Peyer's patch (tissue), 4 donors: ENCODE measurements around the gene MAD1L1. TPM values are rescaled to one million over a fixed set of nuclear protein-coding genes. Genes with fewer than 3 reads are reported as not detected.

Source experiments
- DNase-seq, 3 donors: peaks; one replicate each; pipeline ENCODE4 v3.0.0-alpha.2; 2017 to 2019
- H3K27ac ChIP-seq, 4 donors: fragments of 200-600 bp; sonication (generic); one replicate each; pipeline ENCODE4 v1.5.1; 2016 to 2019
- H3K27me3 ChIP-seq, 2 donors: fragments of 200-600 bp; sonication (generic); one replicate each; pipeline ENCODE4 v1.5.1; 2019
- H3K36me3 ChIP-seq, 3 donors: fragments of 200-600 bp; sonication (generic); one replicate each; pipeline ENCODE4 v1.5.1; 2016 to 2019
- H3K4me1 ChIP-seq, 4 donors: fragments of 200-600 bp; sonication (generic); one replicate each; pipeline ENCODE4 v1.5.1; 2016 to 2019
- H3K4me3 ChIP-seq, 4 donors: fragments of 200-600 bp; sonication (generic); 1 replicate in 3 of 4; 2 replicates in 1 of 4; pipeline ENCODE4 v1.5.1; 2016 to 2019; ENCODE audit warnings: mild to moderate bottlenecking in 1 of 4
- H3K9me3 ChIP-seq, 4 donors: fragments of 200-600 bp; sonication (generic); one replicate each; pipeline ENCODE4 v1.5.1; 2016 to 2019; ENCODE audit warnings: mild to moderate bottlenecking in 1 of 4
- POLR2A ChIP-seq, 2 donors: fragments of 450-650 bp; IDR thresholded peaks; one replicate each; pipeline ENCODE4 v1.5.1; 2017; ENCODE audit warnings: antibody characterized with exemption in 2 of 2, mild to moderate bottlenecking in 2 of 2, moderate library complexity in 2 of 2
- total RNA-seq, 4 donors: library from RNA; depleted of rRNA; stranded (reverse); fragments of >200 nt; gene quantifications; one replicate each; pipeline ENCODE4 v1.1.0, GENCODE V29; 2016
- TF ChIP-seq, protein P1 (sequence below), 6 experiments: fragments of 450-650 bp in 4 of 6; fragments of 200-600 bp in 2 of 6; sonication (generic) in 1 of 6; IDR thresholded peaks; one replicate each; pipeline ENCODE4 v1.5.1; 2017 to 2019; ENCODE audit warnings: antibody characterized with exemption in 6 of 6, mild to moderate bottlenecking in 3 of 6, moderate library complexity in 1 of 6

Gene MAD1L1
- total RNA-seq, 4 donors from 2014 or later, result 43.9 to 417 (median 59.1) TPM

DNA sequence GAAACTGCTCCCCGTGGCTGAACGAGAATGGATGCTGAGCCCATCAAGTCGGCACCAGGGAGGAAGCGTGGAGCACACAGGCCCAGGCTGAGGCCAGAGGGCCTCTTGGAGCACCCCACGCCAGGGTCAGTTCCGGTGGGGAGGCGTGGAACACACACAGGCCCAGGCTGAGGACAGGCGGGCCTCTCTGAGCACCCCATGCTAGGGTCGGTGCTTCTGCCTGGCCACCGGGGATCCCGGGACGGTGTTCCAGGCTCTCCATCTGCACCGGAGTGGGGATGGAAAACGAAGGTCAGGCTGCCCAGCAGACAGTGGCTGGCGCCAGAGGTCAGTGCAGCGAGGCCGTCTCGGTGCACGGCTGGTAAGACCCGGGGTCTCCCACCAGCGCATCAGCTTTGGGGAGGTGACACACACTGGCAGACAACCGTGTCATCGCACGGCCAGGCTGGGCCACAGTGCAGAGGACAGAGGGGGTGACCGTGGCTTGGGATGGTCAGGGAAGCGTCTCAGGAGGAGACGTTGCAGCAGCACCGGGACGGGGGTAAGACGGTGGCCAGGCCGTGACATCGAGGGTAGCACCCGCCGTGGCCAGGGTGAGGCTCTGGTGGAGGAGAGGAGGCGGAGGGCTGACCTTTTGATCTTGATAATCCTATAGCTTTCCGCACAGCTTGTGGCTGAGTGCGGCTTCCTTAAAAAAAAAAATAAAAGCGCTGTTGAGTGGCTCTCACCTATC, 358.7 kb downstream of the MAD1L1 start:
- DNase-seq, result no peak
- no peaks in the 10 kb centered on the region for H3K4me1 ChIP-seq
- no peak for TF ChIP-seq POLR2A (IDR thresholded peaks at IDR 0.05)
- TF ChIP-seq, protein P1, sequence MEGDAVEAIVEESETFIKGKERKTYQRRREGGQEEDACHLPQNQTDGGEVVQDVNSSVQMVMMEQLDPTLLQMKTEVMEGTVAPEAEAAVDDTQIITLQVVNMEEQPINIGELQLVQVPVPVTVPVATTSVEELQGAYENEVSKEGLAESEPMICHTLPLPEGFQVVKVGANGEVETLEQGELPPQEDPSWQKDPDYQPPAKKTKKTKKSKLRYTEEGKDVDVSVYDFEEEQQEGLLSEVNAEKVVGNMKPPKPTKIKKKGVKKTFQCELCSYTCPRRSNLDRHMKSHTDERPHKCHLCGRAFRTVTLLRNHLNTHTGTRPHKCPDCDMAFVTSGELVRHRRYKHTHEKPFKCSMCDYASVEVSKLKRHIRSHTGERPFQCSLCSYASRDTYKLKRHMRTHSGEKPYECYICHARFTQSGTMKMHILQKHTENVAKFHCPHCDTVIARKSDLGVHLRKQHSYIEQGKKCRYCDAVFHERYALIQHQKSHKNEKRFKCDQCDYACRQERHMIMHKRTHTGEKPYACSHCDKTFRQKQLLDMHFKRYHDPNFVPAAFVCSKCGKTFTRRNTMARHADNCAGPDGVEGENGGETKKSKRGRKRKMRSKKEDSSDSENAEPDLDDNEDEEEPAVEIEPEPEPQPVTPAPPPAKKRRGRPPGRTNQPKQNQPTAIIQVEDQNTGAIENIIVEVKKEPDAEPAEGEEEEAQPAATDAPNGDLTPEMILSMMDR (IDR thresholded peaks at IDR 0.05), result no peak
- H3K9me3 ChIP-seq, result peaks cover 0 to 3% (median 0%) of the 10 kb centered on the region in 4 donors
- no peaks in the 10 kb centered on the region for H3K36me3 ChIP-seq
- H3K4me3 ChIP-seq, result no peak overlapping the region
- no peak overlapping the region for H3K27ac ChIP-seq
- H3K27me3 ChIP-seq, result no peaks in the 10 kb centered on the region

DNA sequence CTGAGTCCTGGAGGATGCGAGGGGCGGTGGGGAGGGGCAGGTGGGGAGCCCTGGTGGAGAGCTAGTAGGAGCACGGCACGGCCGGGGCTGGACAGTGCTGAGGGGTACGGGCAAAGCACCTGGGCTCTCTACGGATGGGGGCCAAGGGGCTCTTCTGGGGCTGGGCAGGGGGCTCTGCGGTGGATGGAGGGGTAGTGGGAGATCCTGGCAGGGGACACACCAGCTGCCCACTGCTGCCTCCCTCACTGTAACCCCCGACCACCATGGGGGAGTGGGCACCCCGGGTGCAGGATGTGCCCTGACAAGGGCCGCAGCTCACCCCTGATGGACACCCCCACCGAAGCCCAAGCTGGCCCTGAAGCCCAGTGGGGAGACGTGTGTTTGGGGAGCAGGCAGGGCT, 359.3 kb downstream of the MAD1L1 start:
- H3K27ac ChIP-seq, result no peak overlapping the region
- TF ChIP-seq POLR2A (IDR thresholded peaks at IDR 0.05), result no peak
- TF ChIP-seq, protein P1 (IDR thresholded peaks at IDR 0.05), result no peak
- H3K36me3 ChIP-seq, result no peaks in the 10 kb centered on the region
- H3K4me3 ChIP-seq, result no peak overlapping the region
- no peak for DNase-seq
- no peaks in the 10 kb centered on the region for H3K27me3 ChIP-seq
- no peaks in the 10 kb centered on the region for H3K4me1 ChIP-seq
- peaks cover 0 to 3% (median 0%) of the 10 kb centered on the region in 4 donors for H3K9me3 ChIP-seq

DNA sequence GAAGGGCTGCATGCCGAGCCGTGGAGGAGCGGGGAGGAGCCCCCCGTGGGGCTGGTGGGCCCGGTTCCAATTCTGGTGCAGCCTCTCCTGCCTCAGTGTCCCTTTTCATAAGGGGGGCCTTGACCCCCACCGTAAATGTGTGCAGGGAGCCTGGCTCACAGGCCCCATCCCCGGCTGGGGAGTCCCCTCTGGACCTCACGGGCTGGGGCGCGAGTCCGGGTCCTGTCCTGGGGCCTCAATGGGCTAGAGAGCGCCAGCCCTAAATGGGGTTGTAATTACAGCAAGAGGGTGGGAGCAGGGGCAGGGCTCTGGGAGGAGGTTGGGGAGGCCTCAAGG, 359.7 kb downstream of the MAD1L1 start:
- Histone ChIP-seq H3K9me3 (peaks cover 0 to 3% (median 0%) of the 10 kb centered on the region in 4 donors), H3K4me1 (no peaks in the 10 kb centered on the region), H3K4me3 (no peak overlapping the region), H3K36me3 (no peaks in the 10 kb centered on the region), H3K27ac (no peak overlapping the region), H3K27me3 (no peaks in the 10 kb centered on the region)
- no peak for DNase-seq
- TF ChIP-seq, protein P1 (IDR thresholded peaks at IDR 0.05), result no peak
- no peak for TF ChIP-seq POLR2A (IDR thresholded peaks at IDR 0.05)

DNA sequence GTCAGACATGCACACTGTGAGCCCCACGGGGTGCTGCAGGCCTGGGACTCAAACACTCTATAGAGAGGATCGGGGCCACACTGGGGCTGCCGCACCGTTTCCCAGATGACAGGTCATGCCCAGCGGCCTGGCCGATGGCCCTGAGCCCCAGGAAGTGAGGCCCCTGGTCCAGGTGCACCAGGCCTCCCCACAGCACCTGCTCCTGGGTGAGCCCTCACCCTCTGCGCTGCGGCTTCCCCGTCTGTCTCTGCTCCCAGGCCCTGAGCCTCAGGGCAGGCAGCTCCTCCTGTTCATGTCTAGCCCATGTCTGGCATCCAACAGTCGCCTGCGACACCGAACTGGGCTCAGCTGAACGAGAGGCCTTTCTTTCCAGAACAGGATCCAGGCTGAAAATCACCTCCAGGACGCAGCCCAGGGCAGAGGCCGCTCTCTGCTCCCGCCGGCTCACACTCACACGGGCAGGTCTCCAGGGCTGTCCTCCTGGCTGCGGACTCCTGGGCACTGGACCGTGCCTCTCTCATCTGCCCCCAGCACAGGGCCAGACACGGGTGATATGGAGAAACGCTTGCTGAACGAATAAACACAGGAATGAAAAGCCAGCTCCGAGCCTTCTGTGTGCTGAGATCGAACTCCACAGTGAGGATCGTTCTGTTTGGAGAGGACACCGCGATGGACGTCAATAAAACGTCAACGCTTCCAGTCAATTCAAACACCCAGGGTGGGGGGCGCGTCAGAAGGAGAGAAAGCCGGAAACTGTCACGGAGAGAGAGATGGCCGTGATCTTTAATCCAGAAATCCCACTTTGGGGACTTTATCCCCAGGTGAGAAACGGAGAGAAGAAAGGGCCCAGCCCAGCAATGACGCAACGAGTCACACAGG, 360.3 kb downstream of the MAD1L1 start:
- Histone ChIP-seq H3K27ac (no peak overlapping the region), H3K27me3 (no peaks in the 10 kb centered on the region), H3K36me3 (no peaks in the 10 kb centered on the region), H3K4me3 (no peak overlapping the region), H3K9me3 (no peaks in the 10 kb centered on the region), H3K4me1 (no peaks in the 10 kb centered on the region)
- no peak for TF ChIP-seq POLR2A (IDR thresholded peaks at IDR 0.05)
- DNase-seq, result no peak

DNA sequence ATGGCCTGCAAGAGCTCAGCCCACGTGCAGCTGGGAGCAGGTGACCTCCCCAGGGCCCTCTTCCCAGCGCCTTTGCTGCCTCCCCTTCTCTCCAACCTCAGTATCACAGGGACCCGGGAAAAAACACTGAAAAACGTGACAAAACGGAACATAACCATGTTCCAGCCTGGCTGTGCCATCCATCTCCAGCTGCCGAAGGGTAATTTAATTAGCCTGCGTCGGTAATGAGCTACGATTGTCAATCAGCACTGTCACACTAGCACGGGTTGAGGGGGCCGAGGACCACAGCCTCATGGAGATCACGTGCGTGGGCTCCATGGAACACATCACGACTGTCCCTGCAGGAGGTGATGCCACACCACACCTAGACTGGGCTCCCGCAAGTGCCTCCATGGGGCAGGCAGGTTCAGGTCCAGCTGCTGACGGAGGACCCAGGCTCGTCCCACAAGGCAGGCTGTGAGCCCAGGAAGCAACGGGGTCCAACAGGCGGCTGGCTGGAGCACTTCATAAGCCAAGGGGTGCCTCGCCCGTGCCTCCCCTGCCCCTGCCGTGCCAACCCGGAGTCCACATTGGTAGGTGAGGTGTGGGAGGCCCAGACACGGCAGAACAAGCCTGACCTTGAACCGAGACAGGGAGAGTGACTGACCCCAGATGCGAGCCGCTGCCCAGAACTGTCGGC, 363.2 kb downstream of the MAD1L1 start:
- H3K4me1 ChIP-seq, result no peaks in the 10 kb centered on the region
- H3K27ac ChIP-seq, result no peak overlapping the region
- DNase-seq, result no peak
- no peaks in the 10 kb centered on the region for H3K27me3 ChIP-seq
- no peak overlapping the region for H3K4me3 ChIP-seq
- TF ChIP-seq POLR2A (IDR thresholded peaks at IDR 0.05), result no peak
- TF ChIP-seq, protein P1 (IDR thresholded peaks at IDR 0.05), result no peak
- H3K36me3 ChIP-seq, result no peaks in the 10 kb centered on the region
- no peaks in the 10 kb centered on the region for H3K9me3 ChIP-seq
